HCT116 (cell line): ENCODE measurements around the gene MTMR6. TPM values are rescaled to one million over a fixed set of nuclear protein-coding genes. Genes with fewer than 3 reads are reported as not detected.

Source experiments
- ATAC-seq: fragments of 200-7000 bp; cut with Tn5 transposase; 2 replicates; pipeline ENCODE4 v1.9.1; 2020; ENCODE audit warnings: mild to moderate bottlenecking, moderate library complexity
- BruUV-seq: library from RNA; stranded (reverse); fragments of 400-500 nt; replicated peaks from 2 replicates; lab custom pipeline; 2021; lab: Mats Ljungman, UMichigan
- CTCF ChIA-PET: fragments of 300-600 bp; sonication (Branson Sonifier 250); formaldehyde crosslinking; loops from one replicate; lab custom pipeline; 2021; ENCODE audit warnings: antibody characterized with exemption; lab: Charles Lee
- POLR2A ChIA-PET: fragments of 300-600, 350-600 bp; sonication (Branson Sonifier 250); formaldehyde crosslinking; loops from one replicate; lab custom pipeline; 2021; ENCODE audit warnings: antibody characterized with exemption; lab: Charles Lee
- RAD21 ChIA-PET, 2 experiments: fragments of 300-600 bp; sonication (Branson Sonifier 250); formaldehyde crosslinking; loops; one replicate each; lab custom pipeline; 2023; ENCODE audit warnings: low total read pairs in 2 of 2; ENCODE audit not compliant: uncharacterized antibody in 2 of 2, unreplicated experiment in 2 of 2, low non-redundant PET in 1 of 2; lab: Charles Lee
- DNase-seq: peaks from one replicate; pipeline ENCODE4 v3.0.0-alpha.2; 2010; ENCODE audit warnings: low read depth, low spot score
- H2AFZ ChIP-seq: fragments of 200-600 bp; shearing (Covaris generic), sonication (generic); 2 replicates; pipeline ENCODE4 v1.6.1; 2017; ENCODE audit warnings: low read depth, mixed run types, mixed read lengths, antibody characterized with exemption, low read length; ENCODE audit not compliant: poor library complexity, severe bottlenecking
- H3K27ac ChIP-seq: 2 replicates; pipeline ENCODE4 v1.5.1; 2012; ENCODE audit warnings: low read depth, low read length
- H3K27me3 ChIP-seq: fragments of 200-600 bp; sonication (generic); 2 replicates; pipeline ENCODE4 v1.6.1; 2016; ENCODE audit warnings: mixed run types, low read length, mixed read lengths; ENCODE audit not compliant: insufficient read depth
- H3K36me3 ChIP-seq, 2 experiments: fragments of 200-500 bp in 1 of 2; fragments of 200-600 bp in 1 of 2; sonication (Bioruptor generic) in 1 of 2; sonication (generic) in 1 of 2; 2 replicates each; pipeline versions ENCODE4 v1.5.1 to v1.6.1; 2014 to 2016; ENCODE audit warnings: low read length in 2 of 2, inconsistent platforms in 1 of 2, mixed read lengths in 1 of 2, mixed run types in 1 of 2; ENCODE audit not compliant: insufficient read depth in 2 of 2, control insufficient read depth in 1 of 2
- H3K4me1 ChIP-seq, 2 experiments: fragments of 200-600 bp in 1 of 2; sonication (generic) in 1 of 2; 2 replicates each; pipeline versions ENCODE4 v1.5.1 to v1.6.1; 2012 to 2017; ENCODE audit warnings: low read length in 2 of 2, inconsistent platforms in 1 of 2, mild to moderate bottlenecking in 1 of 2, mixed read lengths in 1 of 2, mixed run types in 1 of 2, moderate library complexity in 1 of 2; ENCODE audit not compliant: insufficient read depth in 2 of 2, control insufficient read depth in 1 of 2
- H3K4me2 ChIP-seq: fragments of 200-600 bp; sonication (generic); 2 replicates; pipeline ENCODE4 v1.6.1; 2017; ENCODE audit warnings: mixed run types, low read length, mixed read lengths
- H3K4me3 ChIP-seq, 2 experiments: fragments of 200-600 bp in 1 of 2; sonication (generic) in 1 of 2; replicated peaks in 1 of 2; 2 replicates each; pipeline ENCODE4 v1.5.1; 2011 to 2016; ENCODE audit warnings: low read length in 2 of 2, control low read depth in 1 of 2, low read depth in 1 of 2, mild to moderate bottlenecking in 1 of 2, mixed read lengths in 1 of 2, mixed run types in 1 of 2
- H3K79me2 ChIP-seq: fragments of 200-600 bp; sonication (generic); 2 replicates; pipeline ENCODE4 v1.6.1; 2017; ENCODE audit warnings: mild to moderate bottlenecking, mixed run types, low read length, moderate library complexity, mixed read lengths; ENCODE audit not compliant: insufficient read depth
- H3K9ac ChIP-seq: fragments of 200-600 bp; sonication (generic); 2 replicates; pipeline ENCODE4 v1.6.1; 2016; ENCODE audit warnings: low read length, mixed read lengths
- H3K9me2 ChIP-seq: fragments of 200-600 bp; sonication (generic), shearing (Covaris generic); 2 replicates; pipeline ENCODE4 v1.6.1; 2017; ENCODE audit warnings: mixed run types, mild to moderate bottlenecking, moderate library complexity; ENCODE audit not compliant: insufficient read depth
- H3K9me3 ChIP-seq, 2 experiments: fragments of 200-500 bp in 1 of 2; fragments of 200-600 bp in 1 of 2; sonication (Bioruptor generic) in 1 of 2; sonication (generic) in 1 of 2; 2 replicates each; pipeline ENCODE4 v1.6.1; 2014 to 2017; ENCODE audit warnings: low read length in 2 of 2, mixed read lengths in 2 of 2, inconsistent platforms in 1 of 2, low read depth in 1 of 2, mild to moderate bottlenecking in 1 of 2, mixed run types in 1 of 2, moderate library complexity in 1 of 2; ENCODE audit not compliant: control insufficient read depth in 1 of 2, insufficient read depth in 1 of 2
- H4K20me1 ChIP-seq: fragments of 200-600 bp; sonication (generic), shearing (Covaris generic); 2 replicates; pipeline ENCODE4 v1.6.1; 2017; ENCODE audit warnings: mixed run types, mild to moderate bottlenecking, moderate library complexity; ENCODE audit not compliant: insufficient read depth
- ELF1 ChIP-seq: IDR thresholded peaks from 2 replicates; pipeline ENCODE4 v1.6.1; 2012; ENCODE audit warnings: low read depth, borderline replicate concordance
- EZH2phosphoT487 ChIP-seq: fragments of 200-600 bp; IDR thresholded peaks from 2 replicates; pipeline ENCODE4 v1.6.1; 2018; ENCODE audit warnings: antibody characterized with exemption, borderline replicate concordance
- intact Hi-C: fragments of 100-400 bp; cut with micrococcal nuclease; formaldehyde crosslinking; loops from 2 replicates; pipeline ENCODE4 v1.10.0; 2022
- total RNA-seq: library from RNA; stranded (reverse); gene quantifications from one replicate; pipeline ENCODE4 v1.2.1, GENCODE V29; 2021; ENCODE audit not compliant: unreplicated experiment
- TF ChIP-seq, protein P1 (sequence below), 3 experiments: fragments of 200-600 bp in 1 of 3; sonication (generic) in 1 of 3; IDR thresholded peaks in 2 of 3; conservative IDR thresholded peaks in 1 of 3; 2 replicates each; pipeline ENCODE4 v1.5.1; 2012 to 2017; ENCODE audit warnings: low read depth in 2 of 3, low read length in 2 of 3, antibody characterized with exemption in 1 of 3, borderline replicate concordance in 1 of 3, control low read depth in 1 of 3, mild to moderate bottlenecking in 1 of 3, mixed read lengths in 1 of 3, mixed run types in 1 of 3, moderate library complexity in 1 of 3; ENCODE audit not compliant: insufficient read depth in 1 of 3
- TF ChIP-seq, protein P2 (sequence below): IDR thresholded peaks from 2 replicates; pipeline ENCODE4 v1.6.1; 2011; ENCODE audit warnings: mild to moderate bottlenecking, low read length, moderate library complexity; ENCODE audit not compliant: insufficient replicate concordance; ENCODE audit errors: extremely low read depth

MTMR6 gene
- total RNA-seq, 1 experiment from 2014 or later = 11.4 TPM

DNA sequence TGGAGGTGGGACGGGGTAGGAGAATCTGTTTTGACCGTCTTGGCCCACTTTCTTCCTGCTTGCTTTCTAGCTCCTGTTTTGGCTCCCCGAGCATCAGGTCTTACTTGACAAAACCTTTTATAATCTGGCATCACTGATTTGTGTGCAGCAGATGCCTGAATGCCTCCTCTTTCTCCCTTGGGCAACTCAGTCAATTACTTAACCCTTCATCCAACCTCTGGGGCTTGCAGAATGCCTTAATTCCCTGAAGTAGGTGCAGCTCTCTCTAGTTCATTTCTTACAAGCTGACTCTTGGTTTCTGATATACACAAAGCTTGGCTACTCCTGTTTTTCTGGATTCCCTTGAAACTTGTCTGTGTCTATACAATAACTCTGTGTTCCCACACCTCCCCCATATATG, 8.4 kb upstream of the MTMR6 start:
- Histone ChIP-seq H3K79me2 (no peaks in the 10 kb centered on the region), H3K9ac (no peak overlapping the region), H3K36me3 (no peaks in the 10 kb centered on the region), H3K27me3 (no peaks in the 10 kb centered on the region; the same call in 1 of the 2 replicates), H3K9me3 (no peaks in the 10 kb centered on the region), H3K4me2 (no peak overlapping the region), H3K4me1 (peaks cover under 1 to 3% of the 10 kb centered on the region in 2 experiments; a peak in 2 of 4 replicates), H2AFZ (no peak overlapping the region), H3K27ac (no peak overlapping the region), H3K9me2 (peaks cover 3% of the 10 kb centered on the region; the same call in 1 of the 2 replicates), H4K20me1 (no peaks in the 10 kb centered on the region), H3K4me3 (no peak overlapping the region)
- ATAC-seq (no peak), DNase-seq (no peak)
- no TSS peak for BruUV-seq
- intact Hi-C loops = no loop called here
- TF ChIP-seq EZH2phosphoT487 = no peak
- TF ChIP-seq, protein P1, sequence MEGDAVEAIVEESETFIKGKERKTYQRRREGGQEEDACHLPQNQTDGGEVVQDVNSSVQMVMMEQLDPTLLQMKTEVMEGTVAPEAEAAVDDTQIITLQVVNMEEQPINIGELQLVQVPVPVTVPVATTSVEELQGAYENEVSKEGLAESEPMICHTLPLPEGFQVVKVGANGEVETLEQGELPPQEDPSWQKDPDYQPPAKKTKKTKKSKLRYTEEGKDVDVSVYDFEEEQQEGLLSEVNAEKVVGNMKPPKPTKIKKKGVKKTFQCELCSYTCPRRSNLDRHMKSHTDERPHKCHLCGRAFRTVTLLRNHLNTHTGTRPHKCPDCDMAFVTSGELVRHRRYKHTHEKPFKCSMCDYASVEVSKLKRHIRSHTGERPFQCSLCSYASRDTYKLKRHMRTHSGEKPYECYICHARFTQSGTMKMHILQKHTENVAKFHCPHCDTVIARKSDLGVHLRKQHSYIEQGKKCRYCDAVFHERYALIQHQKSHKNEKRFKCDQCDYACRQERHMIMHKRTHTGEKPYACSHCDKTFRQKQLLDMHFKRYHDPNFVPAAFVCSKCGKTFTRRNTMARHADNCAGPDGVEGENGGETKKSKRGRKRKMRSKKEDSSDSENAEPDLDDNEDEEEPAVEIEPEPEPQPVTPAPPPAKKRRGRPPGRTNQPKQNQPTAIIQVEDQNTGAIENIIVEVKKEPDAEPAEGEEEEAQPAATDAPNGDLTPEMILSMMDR (IDR thresholded peaks at IDR 0.05 in 2 of 3, conservative IDR thresholded peaks at IDR 0.05 in 1 of 3; ENCODE audit: borderline replicate concordance in 1 of 3, insufficient read depth in 1 of 3, low read depth in 2 of 3, low read length in 2 of 3) = no peak
- TF ChIP-seq, protein P2, sequence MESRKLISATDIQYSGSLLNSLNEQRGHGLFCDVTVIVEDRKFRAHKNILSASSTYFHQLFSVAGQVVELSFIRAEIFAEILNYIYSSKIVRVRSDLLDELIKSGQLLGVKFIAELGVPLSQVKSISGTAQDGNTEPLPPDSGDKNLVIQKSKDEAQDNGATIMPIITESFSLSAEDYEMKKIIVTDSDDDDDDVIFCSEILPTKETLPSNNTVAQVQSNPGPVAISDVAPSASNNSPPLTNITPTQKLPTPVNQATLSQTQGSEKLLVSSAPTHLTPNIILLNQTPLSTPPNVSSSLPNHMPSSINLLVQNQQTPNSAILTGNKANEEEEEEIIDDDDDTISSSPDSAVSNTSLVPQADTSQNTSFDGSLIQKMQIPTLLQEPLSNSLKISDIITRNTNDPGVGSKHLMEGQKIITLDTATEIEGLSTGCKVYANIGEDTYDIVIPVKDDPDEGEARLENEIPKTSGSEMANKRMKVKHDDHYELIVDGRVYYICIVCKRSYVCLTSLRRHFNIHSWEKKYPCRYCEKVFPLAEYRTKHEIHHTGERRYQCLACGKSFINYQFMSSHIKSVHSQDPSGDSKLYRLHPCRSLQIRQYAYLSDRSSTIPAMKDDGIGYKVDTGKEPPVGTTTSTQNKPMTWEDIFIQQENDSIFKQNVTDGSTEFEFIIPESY = no peak
- no peak for TF ChIP-seq ELF1
- ChIA-PET POLR2A (no interaction called here), RAD21 (no interaction called here), CTCF (no interaction called here)
